CD14-positive monocyte (primary cell): ENCODE results near the gene ADTRP. TPM values are rescaled to one million over a fixed set of nuclear protein-coding genes. Genes with fewer than 3 reads are reported as not detected.

Source experiments
- DNase-seq, 3 donors: peaks; one replicate each; pipeline ENCODE4 v3.0.0-alpha.2; 2011 to 2022
- H2AFZ ChIP-seq: 2 replicates; pipeline ENCODE4 v1.6.0; 2012; ENCODE audit warnings: mild to moderate bottlenecking, low read depth, low read length, inconsistent platforms; ENCODE audit not compliant: insufficient read depth, poor library complexity, severe bottlenecking
- H3K27ac ChIP-seq, 2 donors: 1 replicate in 1 of 2; 2 replicates in 1 of 2; pipeline ENCODE4 v1.5.1; 2012 to 2013; ENCODE audit warnings: low read length in 2 of 2, control low read depth in 1 of 2, inconsistent platforms in 1 of 2, low read depth in 1 of 2, mild to moderate bottlenecking in 1 of 2
- H3K27me3 ChIP-seq, 2 donors: one replicate each; pipeline versions ENCODE4 v1.6.0 to v1.6.1; 2011 to 2013; ENCODE audit warnings: low read length in 2 of 2; ENCODE audit not compliant: control insufficient read depth in 2 of 2, insufficient read depth in 2 of 2
- H3K36me3 ChIP-seq, 2 donors: replicated peaks in 1 of 2; 1 replicate in 1 of 2; 2 replicates in 1 of 2; pipeline versions ENCODE4 v1.5.1 to v1.6.1; 2012 to 2013; ENCODE audit warnings: low read length in 2 of 2, control low read depth in 1 of 2, inconsistent platforms in 1 of 2, mild to moderate bottlenecking in 1 of 2; ENCODE audit not compliant: insufficient read depth in 2 of 2, control insufficient read depth in 1 of 2
- H3K4me1 ChIP-seq, 2 donors: 1 replicate in 1 of 2; 2 replicates in 1 of 2; pipeline versions ENCODE4 v1.5.1 to v1.6.1; 2012 to 2013; ENCODE audit warnings: low read length in 2 of 2, control low read depth in 1 of 2, inconsistent platforms in 1 of 2, mild to moderate bottlenecking in 1 of 2, moderate library complexity in 1 of 2; ENCODE audit not compliant: insufficient read depth in 2 of 2, control insufficient read depth in 1 of 2
- H3K4me2 ChIP-seq: replicated peaks from 2 replicates; pipeline ENCODE3; 2012; ENCODE audit warnings: low read length, moderate library complexity, mild to moderate bottlenecking; ENCODE audit not compliant: poor library complexity, severe bottlenecking; ENCODE audit errors: extremely low read depth
- H3K4me3 ChIP-seq, 3 experiments: fragments of 200-600 bp in 1 of 3; sonication (generic) in 1 of 3; replicated peaks in 1 of 3; 1 replicate in 2 of 3; 2 replicates in 1 of 3; pipeline ENCODE4 v1.5.1; 2011 to 2013; ENCODE audit warnings: low read length in 3 of 3, mild to moderate bottlenecking in 3 of 3, control low read depth in 2 of 3, low read depth in 2 of 3, inconsistent platforms in 1 of 3, moderate library complexity in 1 of 3
- H3K79me2 ChIP-seq: 2 replicates; pipeline ENCODE4 v1.6.0; 2012; ENCODE audit warnings: mild to moderate bottlenecking, control low read depth, inconsistent platforms, low read length, moderate library complexity; ENCODE audit not compliant: insufficient read depth
- H3K9ac ChIP-seq: 2 replicates; pipeline ENCODE4 v1.6.0; 2017; ENCODE audit warnings: low read length, mild to moderate bottlenecking; ENCODE audit not compliant: insufficient read depth, poor library complexity, severe bottlenecking
- H3K9me3 ChIP-seq, 2 donors: replicated peaks in 1 of 2; 1 replicate in 1 of 2; 2 replicates in 1 of 2; pipeline versions ENCODE4 v1.5.1 to v1.6.1; 2012 to 2013; ENCODE audit warnings: low read length in 2 of 2, control low read depth in 1 of 2; ENCODE audit not compliant: control insufficient read depth in 1 of 2, insufficient read depth in 1 of 2
- H4K20me1 ChIP-seq: 2 replicates; pipeline ENCODE4 v1.6.0; 2012; ENCODE audit warnings: mild to moderate bottlenecking, low read length, control low read depth, moderate library complexity; ENCODE audit not compliant: insufficient read depth
- H3K27ac Mint-ChIP-seq, 7 donors: one replicate each; pipeline ENCODE4 v1.8.0; 2020; ENCODE audit warnings: mild to moderate bottlenecking in 7 of 7, mixed read lengths in 7 of 7, moderate library complexity in 6 of 7, inconsistent platforms in 2 of 7
- H3K27me3 Mint-ChIP-seq, 3 donors: one replicate each; pipeline ENCODE4 v1.8.0; 2021 to 2022; ENCODE audit warnings: low read depth in 3 of 3, mild to moderate bottlenecking in 3 of 3, mixed read lengths in 3 of 3, moderate library complexity in 3 of 3, inconsistent platforms in 1 of 3
- H3K36me3 Mint-ChIP-seq, 2 donors: one replicate each; pipeline ENCODE4 v1.8.0; 2020; ENCODE audit warnings: mixed read lengths in 2 of 2, inconsistent platforms in 1 of 2, mild to moderate bottlenecking in 1 of 2
- H3K4me1 Mint-ChIP-seq: one replicate; pipeline ENCODE4 v1.8.0; 2020; ENCODE audit warnings: mild to moderate bottlenecking, mixed read lengths
- H3K4me3 Mint-ChIP-seq, 2 donors: one replicate each; pipeline ENCODE4 v1.8.0; 2020; ENCODE audit warnings: mild to moderate bottlenecking in 2 of 2, mixed read lengths in 2 of 2, moderate library complexity in 1 of 2
- H3K9me3 Mint-ChIP-seq, 7 donors: one replicate each; pipeline ENCODE4 v1.8.0; 2020 to 2022; ENCODE audit warnings: mixed read lengths in 7 of 7, mild to moderate bottlenecking in 6 of 7, moderate library complexity in 6 of 7, inconsistent platforms in 2 of 7
- WGBS: methylation state at CpG from one replicate; pipeline ENCODE4 v1.1.5; 2013; ENCODE audit warnings: missing lambda C conversion rate; ENCODE audit not compliant: insufficient coverage; 5-methylcytosine and 5-hydroxymethylcytosine counted together
- intact Hi-C, 2 donors: fragments of 100-400 bp; cut with micrococcal nuclease; formaldehyde crosslinking; loops; one replicate each; pipeline versions ENCODE4 v1.15.0 to v1.15.1; 2023
- polyA plus RNA-seq, 3 donors: library from polyadenylated mRNA; depleted of rRNA in 1 of 3; unstranded in 2 of 3; stranded (reverse) in 1 of 3; fragments of 300-500 nt in 2 of 3; fragments of >200 nt in 1 of 3; fragmentation: Illumina TruSeq in 2 of 3; gene quantifications; 1 replicate in 2 of 3; 2 replicates in 1 of 3; pipeline ENCODE4 v1.2.3, GENCODE V29; 2012 to 2021
- TF ChIP-seq, protein P1 (sequence below): fragments of 200-600 bp; IDR thresholded peaks from one replicate; pipeline ENCODE4 v1.8.0; 2022; ENCODE audit warnings: antibody characterized with exemption, mild to moderate bottlenecking

ADTRP gene
- polyA plus RNA-seq, 3 donors: 0.04 to 0.20 TPM; not detected in 1

DNA sequence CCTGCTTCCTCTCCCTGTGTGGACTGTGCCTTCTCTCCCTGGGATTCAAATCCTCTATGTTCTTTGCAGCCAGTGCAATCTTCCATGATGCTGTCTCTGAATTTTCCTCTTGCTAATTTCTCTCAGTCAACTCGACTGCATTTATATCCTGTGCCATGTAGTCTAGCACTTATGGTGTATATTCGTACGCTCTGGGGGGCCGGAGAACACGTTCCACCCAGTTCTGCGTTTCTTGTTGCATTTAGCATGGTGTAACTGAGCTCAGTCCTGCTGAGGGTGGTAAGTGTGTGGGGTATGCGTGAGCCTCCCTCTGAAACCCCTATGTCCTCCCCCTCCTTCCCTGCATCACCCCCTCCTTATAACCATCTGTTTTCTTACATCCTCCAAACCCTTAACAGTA lies 42.0 kb downstream of the ADTRP start:
- Mint-ChIP-seq H3K4me3 (no peak overlapping the region), H3K36me3 (peaks cover 3 to 4% of the 10 kb centered on the region in 2 donors), H3K27ac (peak overlapping the region in 1 of 7 donors; percentile 4), H3K9me3 (peaks cover 0 to 3% (median 0%) of the 10 kb centered on the region in 7 donors), H3K27me3 (peaks cover 1 to 5% (median 1%) of the 10 kb centered on the region in 3 donors), H3K4me1 (peaks cover 40% of the 10 kb centered on the region)
- H2AFZ ChIP-seq: no peak overlapping the region
- no peak overlapping the region for H3K4me2 ChIP-seq
- no peaks in the 10 kb centered on the region for H3K79me2 ChIP-seq
- H3K27me3 ChIP-seq: no peaks in the 10 kb centered on the region
- no peak overlapping the region for H3K9ac ChIP-seq
- WGBS: 100% methylated on average over 5 of the region's 7 CpGs
- no peak overlapping the region for H3K4me3 ChIP-seq
- intact Hi-C loops: loop anchor here in 1 of 2 donors (10.0 kb wide), 2 partner anchors 318 to 528 kb away; no protein-coding TSS in a partner anchor
- H4K20me1 ChIP-seq: no peaks in the 10 kb centered on the region
- H3K4me1 ChIP-seq: peaks cover 27 to 29% of the 10 kb centered on the region in 2 donors
- no peaks in the 10 kb centered on the region for H3K36me3 ChIP-seq
- TF ChIP-seq, protein P1, sequence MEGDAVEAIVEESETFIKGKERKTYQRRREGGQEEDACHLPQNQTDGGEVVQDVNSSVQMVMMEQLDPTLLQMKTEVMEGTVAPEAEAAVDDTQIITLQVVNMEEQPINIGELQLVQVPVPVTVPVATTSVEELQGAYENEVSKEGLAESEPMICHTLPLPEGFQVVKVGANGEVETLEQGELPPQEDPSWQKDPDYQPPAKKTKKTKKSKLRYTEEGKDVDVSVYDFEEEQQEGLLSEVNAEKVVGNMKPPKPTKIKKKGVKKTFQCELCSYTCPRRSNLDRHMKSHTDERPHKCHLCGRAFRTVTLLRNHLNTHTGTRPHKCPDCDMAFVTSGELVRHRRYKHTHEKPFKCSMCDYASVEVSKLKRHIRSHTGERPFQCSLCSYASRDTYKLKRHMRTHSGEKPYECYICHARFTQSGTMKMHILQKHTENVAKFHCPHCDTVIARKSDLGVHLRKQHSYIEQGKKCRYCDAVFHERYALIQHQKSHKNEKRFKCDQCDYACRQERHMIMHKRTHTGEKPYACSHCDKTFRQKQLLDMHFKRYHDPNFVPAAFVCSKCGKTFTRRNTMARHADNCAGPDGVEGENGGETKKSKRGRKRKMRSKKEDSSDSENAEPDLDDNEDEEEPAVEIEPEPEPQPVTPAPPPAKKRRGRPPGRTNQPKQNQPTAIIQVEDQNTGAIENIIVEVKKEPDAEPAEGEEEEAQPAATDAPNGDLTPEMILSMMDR: no peak
- no peak for DNase-seq
- H3K27ac ChIP-seq: no peak overlapping the region
- no peaks in the 10 kb centered on the region for H3K9me3 ChIP-seq

DNA sequence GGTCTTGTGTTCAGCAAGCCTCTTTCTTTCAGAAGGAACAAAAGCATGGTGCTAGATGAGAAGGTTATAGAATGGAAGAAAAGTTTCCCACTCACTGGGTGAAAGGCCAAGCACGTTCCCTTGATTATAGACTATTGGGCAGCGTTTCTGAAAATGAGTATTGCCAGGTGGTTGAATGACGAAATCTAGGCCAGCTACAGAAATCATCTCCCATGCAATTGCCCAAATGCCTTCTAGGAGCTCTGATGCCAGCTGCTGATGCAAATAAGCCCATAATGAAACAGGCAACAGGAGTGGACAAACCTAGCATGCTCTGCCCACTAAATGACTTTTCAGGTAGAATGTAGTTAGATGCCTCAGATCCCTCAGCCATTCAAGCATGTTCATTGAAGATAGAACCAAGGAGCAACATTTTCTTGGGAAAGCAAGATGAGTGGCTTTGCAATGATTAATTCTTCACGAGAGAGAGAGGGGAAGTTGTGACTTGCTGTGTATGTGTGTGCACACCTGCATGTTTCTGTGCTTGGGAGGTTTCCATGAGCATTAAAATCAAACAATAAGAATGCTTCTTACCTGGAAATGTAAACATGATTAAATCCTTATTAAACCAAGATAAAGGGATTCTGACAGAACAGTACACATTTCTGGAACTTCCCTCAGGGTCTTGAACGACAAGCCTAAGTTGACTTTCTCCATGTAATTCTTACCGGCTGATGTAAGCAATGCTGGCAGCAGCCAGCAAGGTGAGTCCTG lies 43.6 kb downstream of the ADTRP start:
- no peaks in the 10 kb centered on the region for H4K20me1 ChIP-seq
- no peak overlapping the region for H3K4me3 ChIP-seq
- DNase-seq: peak in 1 of 3 donors; percentile 22
- no peak overlapping the region for H2AFZ ChIP-seq
- H3K9ac ChIP-seq: no peak overlapping the region
- H3K9me3 ChIP-seq: no peaks in the 10 kb centered on the region
- H3K79me2 ChIP-seq: no peaks in the 10 kb centered on the region
- WGBS: 100% methylated on average over 2 of the region's 6 CpGs
- peaks cover 0 to 4% (median 0%) of the 10 kb centered on the region in 7 donors for H3K9me3 Mint-ChIP-seq
- H3K4me1 ChIP-seq: peaks cover 43 to 44% of the 10 kb centered on the region in 2 donors
- no peak overlapping the region for H3K4me2 ChIP-seq
- peak overlapping the region in 1 of 7 donors; percentile 62 for H3K27ac Mint-ChIP-seq
- H3K27ac ChIP-seq: no peak overlapping the region
- intact Hi-C loops: loop anchor here (5.0 to 10.0 kb wide), 3 partner anchors 37 to 530 kb away; no protein-coding TSS in a partner anchor
- no peaks in the 10 kb centered on the region for H3K36me3 ChIP-seq
- TF ChIP-seq, protein P1: no peak
- H3K4me3 Mint-ChIP-seq: no peak overlapping the region
- peaks cover 3 to 4% of the 10 kb centered on the region in 2 donors for H3K36me3 Mint-ChIP-seq
- no peaks in the 10 kb centered on the region for H3K27me3 ChIP-seq
- peaks cover 54% of the 10 kb centered on the region for H3K4me1 Mint-ChIP-seq
- peaks cover 1 to 7% (median 1%) of the 10 kb centered on the region in 3 donors for H3K27me3 Mint-ChIP-seq
